Stimulated activated CD8-positive, alpha-beta memory T cell treated with anti-CD3 and anti-CD28 coated beads, Interleukin-12 subunit alpha, Interleukin-12 subunit beta, amount 100 ng/mL, for 4 hours (primary cell): ENCODE measurements around the gene PIK3AP1.
"Not testable (repeated sequence)": the region's sequence is repeated elsewhere in the genome, so short reads cannot be mapped to it uniquely, and the experiment has no call there.

Experiments used
- DNase-seq: peaks from one replicate; pipeline ENCODE4 v3.0.0-alpha.2; 2020; ENCODE audit warnings: low read depth

PIK3AP1 gene

GRCh38 chr10:96695975-96696634 is 24.2 kb downstream of the PIK3AP1 start:
- DNase-seq, result no peak

GRCh38 chr10:96695366-96695765 is 24.9 kb downstream of the PIK3AP1 start:
- DNase-seq, result no peak

GRCh38 chr10:96693431-96693830 is 26.9 kb downstream of the PIK3AP1 start:
- DNase-seq, result no peak

- DNase-seq, result no peak
Observed at GRCh38 chr10:96692427-96692826, 27.9 kb downstream of the PIK3AP1 start.

GRCh38 chr10:96691761-96692160 is 28.6 kb downstream of the PIK3AP1 start:
- DNase-seq, result no peak

GRCh38 chr10:96690755-96691730 is 29.3 kb downstream of the PIK3AP1 start:
- no peak for DNase-seq

- no peak for DNase-seq
Observed at GRCh38 chr10:96688789-96689188, 31.5 kb downstream of the PIK3AP1 start.

- DNase-seq, result no peak
Observed at GRCh38 chr10:96687317-96688012, 32.8 kb downstream of the PIK3AP1 start.

GRCh38 chr10:96686514-96686913 is 33.8 kb downstream of the PIK3AP1 start:
- DNase-seq, result no peak

GRCh38 chr10:96685306-96685705 is 35.0 kb downstream of the PIK3AP1 start:
- no peak for DNase-seq

GRCh38 chr10:96684826-96685225 is 35.5 kb downstream of the PIK3AP1 start:
- DNase-seq, result no peak

- no peak for DNase-seq
Observed at GRCh38 chr10:96683710-96684109, 36.6 kb downstream of the PIK3AP1 start.

GRCh38 chr10:96683065-96683464 is 37.2 kb downstream of the PIK3AP1 start:
- DNase-seq, result no peak

- no peak for DNase-seq
Observed at GRCh38 chr10:96681524-96681923, 38.8 kb downstream of the PIK3AP1 start.

GRCh38 chr10:96680463-96680862 is 39.9 kb downstream of the PIK3AP1 start:
- not testable (repeated sequence) for DNase-seq

GRCh38 chr10:96678725-96679124 is 41.6 kb downstream of the PIK3AP1 start:
- DNase-seq, result no peak

- DNase-seq, result no peak
Observed at GRCh38 chr10:96676272-96677112, 43.8 kb downstream of the PIK3AP1 start.

GRCh38 chr10:96675846-96676245 is 44.5 kb downstream of the PIK3AP1 start:
- DNase-seq, result no peak

- DNase-seq, result no peak
Observed at GRCh38 chr10:96673318-96674099, 46.8 kb downstream of the PIK3AP1 start.

GRCh38 chr10:96672481-96673175 is 47.7 kb downstream of the PIK3AP1 start:
- DNase-seq, result no peak
